ENCODE data around the gene PRKCA.
A peak's percentile ranks its signal among the peaks of the same experiment; 100 is the strongest.
"Not testable (repeated sequence)": the region's sequence is repeated elsewhere in the genome, so short reads cannot be mapped to it uniquely, and the experiment has no call there.

Gene PRKCA

GRCh38 chr17:66722341-66722740, 419.9 kb downstream of the PRKCA start:
- POLR2A ChIA-PET (ENCODE audit: low non-redundant PET): no interaction called here
- TF ChIP-seq CTCF (conservative IDR thresholded peaks at IDR 0.05; ENCODE audit: low read depth): no peak

GRCh38 chr17:66724581-66725341, 422.3 kb downstream of the PRKCA start:
- ChIA-PET CTCF (interaction anchor here (0.5 to 1.3 kb wide), 4 partner anchors 12 to 1327 kb away, joined by 3 to 4 read pairs (median 3); no protein-coding TSS in a partner anchor), POLR2A (ENCODE audit: low non-redundant PET) (no interaction called here)
- no peak for DNase-seq (ENCODE audit: low spot score)
- peak overlapping the region; percentile 87 for H3K27ac ChIP-seq
- no peak for TF ChIP-seq CTCF (conservative IDR thresholded peaks at IDR 0.05; ENCODE audit: low read depth)

More at GRCh38 chr17:66722341-66722740, 419.9 kb downstream of the PRKCA start:
- CTCF ChIA-PET: no interaction called here
- no peak for DNase-seq (ENCODE audit: low spot score)
- no peak overlapping the region for H3K27ac ChIP-seq

GRCh38 chr17:66725438-66725837, 423.0 kb downstream of the PRKCA start:
- peak overlapping the region; percentile 87 for H3K27ac ChIP-seq
- CTCF ChIA-PET: interaction anchor here (0.5 to 1.3 kb wide), 5 partner anchors 12 to 1328 kb away, joined by 3 to 4 read pairs (median 3); no protein-coding TSS in a partner anchor
- POLR2A ChIA-PET (ENCODE audit: low non-redundant PET); DNase-seq (ENCODE audit: low spot score): not testable (repeated sequence)

- DNase-seq (ENCODE audit: low spot score): no peak
- ChIA-PET POLR2A (ENCODE audit: low non-redundant PET) (no interaction called here), CTCF (interaction anchor here (0.6 to 0.7 kb wide), 3 partner anchors 209 to 498 kb away, joined by 3 to 4 read pairs (median 4); no protein-coding TSS in a partner anchor)
- no peak for TF ChIP-seq CTCF (conservative IDR thresholded peaks at IDR 0.05; ENCODE audit: low read depth)
- H3K27ac ChIP-seq: peak overlapping the region; percentile 87
Observed at GRCh38 chr17:66725956-66726355, 423.5 kb downstream of the PRKCA start.

- H3K27ac ChIP-seq: peak overlapping the region; percentile 87; the same call in 1 of the 2 replicates
- DNase-seq (ENCODE audit: low spot score): no peak
- ChIA-PET CTCF (interaction anchor here (0.6 to 0.7 kb wide), 2 partner anchors 312 to 497 kb away, joined by 4 read pairs; no protein-coding TSS in a partner anchor), POLR2A (ENCODE audit: low non-redundant PET) (no interaction called here)
- no peak for TF ChIP-seq CTCF (conservative IDR thresholded peaks at IDR 0.05; ENCODE audit: low read depth)
Observed at GRCh38 chr17:66726371-66726770, 424.0 kb downstream of the PRKCA start.

- no peak for TF ChIP-seq CTCF (conservative IDR thresholded peaks at IDR 0.05; ENCODE audit: low read depth)
- DNase-seq (ENCODE audit: low spot score): no peak
- POLR2A ChIA-PET (ENCODE audit: low non-redundant PET): no interaction called here
- CTCF ChIA-PET: interaction anchor here (0.6 to 0.9 kb wide), 3 partner anchors 9 to 497 kb away, joined by 4 to 5 read pairs (median 4); no protein-coding TSS in a partner anchor
- no peak overlapping the region for H3K27ac ChIP-seq
Observed at GRCh38 chr17:66726846-66727245, 424.4 kb downstream of the PRKCA start.
